T-helper 2 cell treated with Interferon-gamma antibody and Interleukin-4, amounts not matched to agents 5 μg/mL and 100 μg/mL, for 36 hours (primary cell): ENCODE results near the gene AGO3.
A peak's percentile ranks its signal among the peaks of the same experiment; 100 is the strongest.

ENCODE experiments used
- DNase-seq: peaks from one replicate; pipeline ENCODE4 v3.0.0; 2021; ENCODE audit warnings: low spot score
- H3K27ac Mint-ChIP-seq: one replicate; pipeline ENCODE4 v1.8.0; 2021; ENCODE audit warnings: mild to moderate bottlenecking, mixed read lengths
- H3K27me3 Mint-ChIP-seq: one replicate; pipeline ENCODE4 v1.8.0; 2021; ENCODE audit warnings: low read depth, mixed read lengths
- H3K36me3 Mint-ChIP-seq: one replicate; pipeline ENCODE4 v1.8.0; 2021; ENCODE audit warnings: low read depth, mixed read lengths
- H3K4me1 Mint-ChIP-seq: one replicate; pipeline ENCODE4 v1.8.0; 2021; ENCODE audit warnings: low read depth, mixed read lengths
- H3K4me3 Mint-ChIP-seq: one replicate; pipeline ENCODE4 v1.8.0; 2022; ENCODE audit warnings: mild to moderate bottlenecking, moderate library complexity, mixed read lengths
- H3K9me3 Mint-ChIP-seq: one replicate; pipeline ENCODE4 v1.8.0; 2021; ENCODE audit warnings: mixed read lengths

The AGO3 gene

GRCh38 chr1:35894183-35894582, 36.7 kb upstream of the AGO3 start:
- Mint-ChIP-seq H3K4me1 (peaks cover 3% of the 10 kb centered on the region), H3K27ac (no peak overlapping the region), H3K27me3 (no peaks in the 10 kb centered on the region), H3K4me3 (no peak overlapping the region), H3K36me3 (peaks cover 22% of the 10 kb centered on the region), H3K9me3 (no peaks in the 10 kb centered on the region)
- no peak for DNase-seq

GRCh38 chr1:35894656-35895055, 36.2 kb upstream of the AGO3 start:
- H3K9me3 Mint-ChIP-seq = no peaks in the 10 kb centered on the region
- H3K27ac Mint-ChIP-seq = no peak overlapping the region
- no peaks in the 10 kb centered on the region for H3K27me3 Mint-ChIP-seq
- peaks cover 3% of the 10 kb centered on the region for H3K4me1 Mint-ChIP-seq
- H3K36me3 Mint-ChIP-seq = peaks cover 22% of the 10 kb centered on the region
- no peak overlapping the region for H3K4me3 Mint-ChIP-seq
- DNase-seq = no peak

- no peak for DNase-seq
- H3K36me3 Mint-ChIP-seq = peaks cover 18% of the 10 kb centered on the region
- no peak overlapping the region for H3K27ac Mint-ChIP-seq
- no peaks in the 10 kb centered on the region for H3K4me1 Mint-ChIP-seq
- no peak overlapping the region for H3K4me3 Mint-ChIP-seq
- H3K9me3 Mint-ChIP-seq = no peaks in the 10 kb centered on the region
- H3K27me3 Mint-ChIP-seq = no peaks in the 10 kb centered on the region
Measured at GRCh38 chr1:35899941-35900340, 31.0 kb upstream of the AGO3 start.

- H3K27ac Mint-ChIP-seq = no peak overlapping the region
- DNase-seq = no peak
- no peaks in the 10 kb centered on the region for H3K4me1 Mint-ChIP-seq
- H3K36me3 Mint-ChIP-seq = peaks cover 15% of the 10 kb centered on the region
- no peaks in the 10 kb centered on the region for H3K27me3 Mint-ChIP-seq
- no peaks in the 10 kb centered on the region for H3K9me3 Mint-ChIP-seq
- no peak overlapping the region for H3K4me3 Mint-ChIP-seq
Measured at GRCh38 chr1:35901235-35901634, 29.7 kb upstream of the AGO3 start.

- H3K4me3 Mint-ChIP-seq = no peak overlapping the region
- peaks cover 16% of the 10 kb centered on the region for H3K36me3 Mint-ChIP-seq
- no peaks in the 10 kb centered on the region for H3K4me1 Mint-ChIP-seq
- H3K9me3 Mint-ChIP-seq = no peaks in the 10 kb centered on the region
- no peak for DNase-seq
- no peak overlapping the region for H3K27ac Mint-ChIP-seq
- no peaks in the 10 kb centered on the region for H3K27me3 Mint-ChIP-seq
Measured at GRCh38 chr1:35902671-35903070, 28.2 kb upstream of the AGO3 start.

GRCh38 chr1:35914717-35915116, 16.2 kb upstream of the AGO3 start:
- H3K27ac Mint-ChIP-seq = no peak overlapping the region
- H3K36me3 Mint-ChIP-seq = peaks cover 36% of the 10 kb centered on the region
- no peaks in the 10 kb centered on the region for H3K4me1 Mint-ChIP-seq
- H3K4me3 Mint-ChIP-seq = no peak overlapping the region
- no peaks in the 10 kb centered on the region for H3K9me3 Mint-ChIP-seq
- no peaks in the 10 kb centered on the region for H3K27me3 Mint-ChIP-seq
- no peak for DNase-seq

- Mint-ChIP-seq H3K4me1 (no peaks in the 10 kb centered on the region), H3K27ac (no peak overlapping the region), H3K9me3 (no peaks in the 10 kb centered on the region), H3K27me3 (no peaks in the 10 kb centered on the region), H3K4me3 (no peak overlapping the region), H3K36me3 (peaks cover 43% of the 10 kb centered on the region)
- no peak for DNase-seq
Measured at GRCh38 chr1:35915693-35916092, 15.2 kb upstream of the AGO3 start.

GRCh38 chr1:35923791-35924221, 7.1 kb upstream of the AGO3 start:
- Mint-ChIP-seq H3K36me3 (peaks cover 14% of the 10 kb centered on the region), H3K4me1 (no peaks in the 10 kb centered on the region), H3K27ac (no peak overlapping the region), H3K9me3 (no peaks in the 10 kb centered on the region), H3K27me3 (no peaks in the 10 kb centered on the region), H3K4me3 (no peak overlapping the region)
- no peak for DNase-seq

GRCh38 chr1:35924838-35925237, 6.1 kb upstream of the AGO3 start:
- no peaks in the 10 kb centered on the region for H3K27me3 Mint-ChIP-seq
- H3K4me3 Mint-ChIP-seq = no peak overlapping the region
- H3K27ac Mint-ChIP-seq = no peak overlapping the region
- H3K36me3 Mint-ChIP-seq = peaks cover 9% of the 10 kb centered on the region
- peaks cover 4% of the 10 kb centered on the region for H3K4me1 Mint-ChIP-seq
- H3K9me3 Mint-ChIP-seq = no peaks in the 10 kb centered on the region
- no peak for DNase-seq

- H3K27me3 Mint-ChIP-seq = no peaks in the 10 kb centered on the region
- no peak overlapping the region for H3K27ac Mint-ChIP-seq
- DNase-seq = no peak
- H3K4me1 Mint-ChIP-seq = peaks cover 7% of the 10 kb centered on the region
- no peaks in the 10 kb centered on the region for H3K9me3 Mint-ChIP-seq
- no peak overlapping the region for H3K4me3 Mint-ChIP-seq
- H3K36me3 Mint-ChIP-seq = peaks cover 2% of the 10 kb centered on the region
Measured at GRCh38 chr1:35925741-35926140, 5.2 kb upstream of the AGO3 start.

- no peak for DNase-seq
- Mint-ChIP-seq H3K9me3 (no peaks in the 10 kb centered on the region), H3K4me3 (no peak overlapping the region), H3K36me3 (peaks cover under 1% of the 10 kb centered on the region), H3K27ac (no peak overlapping the region), H3K27me3 (no peaks in the 10 kb centered on the region), H3K4me1 (peaks cover 16% of the 10 kb centered on the region)
Measured at GRCh38 chr1:35927472-35927871, 3.4 kb upstream of the AGO3 start.

GRCh38 chr1:35929730-35930592, 944 bp upstream of the AGO3 start:
- peak; percentile 22 for DNase-seq
- Mint-ChIP-seq H3K4me1 (peaks cover 29% of the 10 kb centered on the region), H3K9me3 (no peaks in the 10 kb centered on the region), H3K27ac (peak overlapping the region; percentile 96), H3K27me3 (no peaks in the 10 kb centered on the region), H3K36me3 (peaks cover 2% of the 10 kb centered on the region), H3K4me3 (peak overlapping the region; percentile 94)

- H3K9me3 Mint-ChIP-seq = no peaks in the 10 kb centered on the region
- DNase-seq = no peak
- peaks cover 34% of the 10 kb centered on the region for H3K4me1 Mint-ChIP-seq
- H3K4me3 Mint-ChIP-seq = peak overlapping the region; percentile 89
- peak overlapping the region; percentile 91 for H3K27ac Mint-ChIP-seq
- peaks cover 2% of the 10 kb centered on the region for H3K36me3 Mint-ChIP-seq
- no peaks in the 10 kb centered on the region for H3K27me3 Mint-ChIP-seq
Measured at GRCh38 chr1:35931446-35932157, 697 bp downstream of the AGO3 start.

- H3K27me3 Mint-ChIP-seq = no peaks in the 10 kb centered on the region
- peaks cover 34% of the 10 kb centered on the region for H3K4me1 Mint-ChIP-seq
- no peaks in the 10 kb centered on the region for H3K9me3 Mint-ChIP-seq
- DNase-seq = no peak
- H3K27ac Mint-ChIP-seq = peak overlapping the region; percentile 81
- H3K36me3 Mint-ChIP-seq = peaks cover 2% of the 10 kb centered on the region
- H3K4me3 Mint-ChIP-seq = peak overlapping the region; percentile 89
Measured at GRCh38 chr1:35932158-35932636, 1.3 kb downstream of the AGO3 start.
